HFF-Myc (cell line): ENCODE results near the gene MRPL36.

Experiments used
- DNase-seq: peaks from one replicate; pipeline ENCODE4 v3.0.0-alpha.2; 2011; ENCODE audit warnings: low read depth; ENCODE audit errors: extremely low read depth
- H3K4me3 ChIP-seq: replicated peaks from 2 replicates; pipeline ENCODE4 v1.5.1; 2011; ENCODE audit warnings: low read depth, mild to moderate bottlenecking, control low read depth, low read length
- TF ChIP-seq, protein P1 (sequence below): IDR thresholded peaks from 2 replicates; pipeline ENCODE4 v1.5.1; 2012; ENCODE audit warnings: mild to moderate bottlenecking, low read depth, low read length, control low read depth; ENCODE audit errors: missing control alignments

Gene MRPL36

DNA sequence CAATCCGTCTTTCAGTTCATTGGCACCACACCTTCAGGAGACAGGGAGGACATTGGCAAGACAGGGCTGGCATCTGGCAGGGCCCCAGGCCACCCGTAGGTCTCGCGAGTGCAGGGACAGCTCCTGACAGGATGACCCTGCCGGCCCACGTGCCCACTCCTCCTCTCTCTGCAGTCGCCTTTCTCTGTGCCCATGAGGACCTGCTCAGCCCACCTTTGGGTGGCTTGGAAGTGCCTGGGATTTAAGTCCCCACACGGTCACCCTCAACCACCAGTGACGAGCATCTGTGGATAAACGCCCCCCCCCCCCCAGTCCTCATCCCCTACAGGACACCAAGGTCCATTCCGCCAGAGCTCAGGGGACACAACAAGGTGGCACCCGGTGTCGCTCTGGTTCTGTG is 4.1 kb downstream of the MRPL36 start:
- no peak overlapping the region for H3K4me3 ChIP-seq
- DNase-seq = no peak
- TF ChIP-seq, protein P1, sequence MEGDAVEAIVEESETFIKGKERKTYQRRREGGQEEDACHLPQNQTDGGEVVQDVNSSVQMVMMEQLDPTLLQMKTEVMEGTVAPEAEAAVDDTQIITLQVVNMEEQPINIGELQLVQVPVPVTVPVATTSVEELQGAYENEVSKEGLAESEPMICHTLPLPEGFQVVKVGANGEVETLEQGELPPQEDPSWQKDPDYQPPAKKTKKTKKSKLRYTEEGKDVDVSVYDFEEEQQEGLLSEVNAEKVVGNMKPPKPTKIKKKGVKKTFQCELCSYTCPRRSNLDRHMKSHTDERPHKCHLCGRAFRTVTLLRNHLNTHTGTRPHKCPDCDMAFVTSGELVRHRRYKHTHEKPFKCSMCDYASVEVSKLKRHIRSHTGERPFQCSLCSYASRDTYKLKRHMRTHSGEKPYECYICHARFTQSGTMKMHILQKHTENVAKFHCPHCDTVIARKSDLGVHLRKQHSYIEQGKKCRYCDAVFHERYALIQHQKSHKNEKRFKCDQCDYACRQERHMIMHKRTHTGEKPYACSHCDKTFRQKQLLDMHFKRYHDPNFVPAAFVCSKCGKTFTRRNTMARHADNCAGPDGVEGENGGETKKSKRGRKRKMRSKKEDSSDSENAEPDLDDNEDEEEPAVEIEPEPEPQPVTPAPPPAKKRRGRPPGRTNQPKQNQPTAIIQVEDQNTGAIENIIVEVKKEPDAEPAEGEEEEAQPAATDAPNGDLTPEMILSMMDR = no peak

DNA sequence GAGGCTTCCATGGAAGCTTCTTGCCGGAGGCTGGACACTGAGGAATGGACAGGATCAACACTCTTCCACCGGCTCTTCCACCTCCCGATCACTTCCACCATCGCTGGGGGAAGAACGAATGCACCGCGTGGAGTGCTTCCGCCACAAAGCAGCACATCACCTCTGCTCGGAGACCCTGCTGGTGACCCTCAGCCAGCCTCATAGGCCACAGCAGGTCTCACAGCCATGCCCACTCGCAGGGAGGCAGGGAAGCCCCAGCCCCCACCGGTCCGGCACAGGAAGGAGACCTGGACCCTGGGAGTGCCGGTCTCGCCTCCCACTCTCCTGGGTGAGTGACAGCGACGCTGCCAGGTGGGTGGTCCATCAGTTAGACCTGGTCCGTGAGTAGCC is 4.7 kb downstream of the MRPL36 start:
- TF ChIP-seq, protein P1 = no peak
- DNase-seq = no peak
- H3K4me3 ChIP-seq = no peak overlapping the region

DNA sequence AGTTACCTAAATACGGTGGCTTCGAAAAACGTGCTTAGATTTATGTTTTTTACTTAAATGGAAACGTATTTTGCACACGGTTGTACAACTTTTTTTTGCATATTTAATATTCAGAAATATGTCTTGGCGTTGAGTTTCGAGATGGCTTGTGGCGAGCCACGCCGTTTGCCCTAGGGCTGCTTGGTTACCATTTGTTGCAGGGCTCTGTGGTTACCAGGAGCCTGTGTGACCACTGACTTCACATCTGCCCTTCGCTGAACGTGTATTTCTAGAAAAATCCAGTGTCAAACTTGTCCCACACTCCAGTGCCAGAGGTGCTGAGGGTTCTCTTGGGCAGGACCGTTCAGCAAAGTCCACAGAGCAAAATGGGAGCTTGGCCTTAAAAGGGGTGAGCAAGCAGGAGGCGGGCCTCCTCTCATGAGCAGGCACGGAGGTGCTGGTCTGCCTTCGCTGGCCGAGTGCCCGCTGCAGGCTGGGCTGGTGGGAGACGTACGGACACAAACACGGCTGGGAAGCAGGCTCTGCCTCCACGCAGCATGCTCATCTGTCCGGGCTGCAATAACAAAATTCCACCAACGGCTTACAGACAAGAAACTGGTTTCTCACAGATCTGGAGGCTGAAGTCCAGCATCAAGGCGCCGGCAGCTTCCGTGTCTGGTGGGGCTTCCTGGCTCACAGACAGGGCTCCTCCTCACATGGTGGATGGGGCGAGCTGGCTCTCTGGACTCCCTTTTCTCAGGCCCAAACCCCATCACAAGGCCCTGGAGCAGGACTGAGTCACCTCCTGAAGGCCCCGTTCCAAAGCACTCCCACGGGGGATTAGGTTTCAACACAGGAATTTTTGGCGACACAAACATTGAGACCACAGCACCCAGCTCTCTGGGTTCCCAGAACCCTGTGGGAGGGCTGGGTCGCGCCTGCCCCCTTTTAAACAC is 5.4 kb downstream of the MRPL36 start:
- H3K4me3 ChIP-seq = no peak overlapping the region
- TF ChIP-seq, protein P1 = no peak
- peak; percentile 59 for DNase-seq

DNA sequence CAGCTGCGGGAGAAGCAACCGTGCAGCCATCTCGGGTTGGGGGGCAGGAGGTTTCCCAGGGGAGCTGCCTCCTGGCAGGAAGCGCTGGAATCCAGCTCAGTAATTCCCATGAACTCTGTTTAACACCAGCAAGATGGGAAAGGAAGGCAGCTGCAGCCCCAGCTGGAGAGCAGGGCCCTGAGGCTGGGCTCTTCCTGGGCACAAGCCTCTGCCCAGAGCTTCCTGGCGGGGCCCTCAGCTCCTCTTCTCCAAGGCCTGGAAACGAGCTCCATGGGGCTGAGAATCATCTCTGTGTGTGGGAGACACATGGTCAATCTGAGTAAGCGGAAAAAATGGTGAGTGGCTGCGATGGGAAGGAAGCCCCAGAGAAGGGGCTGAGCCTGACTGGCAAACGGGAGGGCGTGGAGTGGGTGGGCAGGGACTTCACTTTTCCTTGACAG is 6.3 kb downstream of the MRPL36 start:
- TF ChIP-seq, protein P1 = no peak
- no peak for DNase-seq
- no peak overlapping the region for H3K4me3 ChIP-seq

DNA sequence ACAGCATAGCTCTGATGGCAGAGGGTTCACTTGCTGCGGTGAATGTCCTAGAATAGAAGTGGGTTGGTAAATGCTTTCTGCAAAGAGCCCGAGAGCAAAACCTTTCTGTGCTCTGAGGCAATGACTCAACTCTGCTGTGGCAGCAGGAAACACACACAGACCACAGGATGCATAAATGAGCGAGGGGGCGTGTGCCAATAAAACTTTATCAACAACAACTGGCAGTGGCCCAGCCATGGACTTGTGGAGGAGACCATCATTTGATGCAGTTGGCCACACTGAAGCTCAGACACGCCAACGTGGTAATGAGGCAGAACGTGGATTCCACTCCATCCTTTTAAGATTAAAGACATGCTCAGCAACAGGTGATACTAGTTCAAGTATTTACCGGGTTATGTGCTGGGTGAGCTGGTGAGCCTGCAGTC is 6.8 kb downstream of the MRPL36 start:
- TF ChIP-seq, protein P1 = no peak
- H3K4me3 ChIP-seq = no peak overlapping the region
- DNase-seq = peak; percentile 71

DNA sequence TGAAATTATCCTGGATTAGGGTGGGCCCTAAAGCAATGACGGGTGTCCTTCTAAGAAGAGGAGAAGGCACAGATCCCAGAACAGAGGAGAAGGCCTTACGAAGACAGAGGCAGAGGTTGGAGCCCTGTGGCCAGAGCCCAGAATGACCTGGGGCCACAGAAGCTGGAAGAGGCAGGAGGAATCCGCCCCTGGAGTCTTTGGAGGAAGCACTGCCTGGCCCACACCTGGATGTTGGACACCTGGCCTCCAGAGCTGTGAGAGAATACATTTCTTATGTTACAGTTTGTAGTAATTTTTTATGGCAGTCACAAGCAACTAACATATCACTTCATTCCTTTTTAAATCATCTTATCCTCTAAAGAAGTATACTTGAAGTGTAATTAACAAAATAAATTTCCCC is 8.5 kb downstream of the MRPL36 start:
- H3K4me3 ChIP-seq = no peak overlapping the region
- TF ChIP-seq, protein P1 = no peak
- DNase-seq = no peak
